Retinal pigment epithelial cell (primary cell): Measurements from ENCODE around the gene FAM43B.

ENCODE experiments used
- DNase-seq: peaks from one replicate; pipeline ENCODE4 v3.0.0-alpha.2; 2010; ENCODE audit warnings: low read depth
- H3K4me3 ChIP-seq: 2 replicates; pipeline ENCODE4 v1.5.1; 2011; ENCODE audit warnings: mild to moderate bottlenecking, low read length, control low read depth, moderate library complexity
- TF ChIP-seq, protein P1 (sequence below): conservative IDR thresholded peaks from 2 replicates; pipeline ENCODE4 v1.5.1; 2011; ENCODE audit warnings: low read depth, low read length, control low read depth, inconsistent platforms

The FAM43B gene

DNA sequence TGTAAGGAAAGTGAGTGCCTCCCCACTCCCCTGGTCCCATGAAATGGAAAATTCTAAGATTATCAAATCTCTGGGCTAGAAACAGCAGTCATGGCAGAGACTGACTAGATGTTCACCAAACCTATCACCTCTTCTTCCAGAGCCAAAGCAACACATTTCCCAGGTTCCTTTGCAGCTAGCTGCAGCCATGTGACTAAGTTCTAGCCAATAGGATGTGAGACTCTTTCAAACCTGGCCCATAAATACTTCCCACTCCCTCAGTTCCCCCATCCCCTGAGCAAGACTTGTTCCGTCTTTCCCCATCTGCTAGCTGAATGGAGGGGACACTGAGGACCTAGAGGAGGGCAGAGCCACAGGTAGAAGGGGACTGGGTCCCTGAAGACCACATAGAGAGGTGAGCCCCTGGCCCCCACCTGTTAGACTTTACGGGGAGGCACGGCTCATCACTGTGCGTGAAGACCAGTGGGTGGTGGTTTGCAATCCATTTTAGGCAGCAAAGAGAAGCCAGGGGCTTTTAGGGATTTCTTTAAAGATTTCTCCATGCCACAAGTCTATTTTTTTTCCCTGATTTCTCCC lies 17.2 kb downstream of the FAM43B start:
- no peak for DNase-seq
- H3K4me3 ChIP-seq, result no peak overlapping the region
- TF ChIP-seq, protein P1, sequence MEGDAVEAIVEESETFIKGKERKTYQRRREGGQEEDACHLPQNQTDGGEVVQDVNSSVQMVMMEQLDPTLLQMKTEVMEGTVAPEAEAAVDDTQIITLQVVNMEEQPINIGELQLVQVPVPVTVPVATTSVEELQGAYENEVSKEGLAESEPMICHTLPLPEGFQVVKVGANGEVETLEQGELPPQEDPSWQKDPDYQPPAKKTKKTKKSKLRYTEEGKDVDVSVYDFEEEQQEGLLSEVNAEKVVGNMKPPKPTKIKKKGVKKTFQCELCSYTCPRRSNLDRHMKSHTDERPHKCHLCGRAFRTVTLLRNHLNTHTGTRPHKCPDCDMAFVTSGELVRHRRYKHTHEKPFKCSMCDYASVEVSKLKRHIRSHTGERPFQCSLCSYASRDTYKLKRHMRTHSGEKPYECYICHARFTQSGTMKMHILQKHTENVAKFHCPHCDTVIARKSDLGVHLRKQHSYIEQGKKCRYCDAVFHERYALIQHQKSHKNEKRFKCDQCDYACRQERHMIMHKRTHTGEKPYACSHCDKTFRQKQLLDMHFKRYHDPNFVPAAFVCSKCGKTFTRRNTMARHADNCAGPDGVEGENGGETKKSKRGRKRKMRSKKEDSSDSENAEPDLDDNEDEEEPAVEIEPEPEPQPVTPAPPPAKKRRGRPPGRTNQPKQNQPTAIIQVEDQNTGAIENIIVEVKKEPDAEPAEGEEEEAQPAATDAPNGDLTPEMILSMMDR, result no peak

DNA sequence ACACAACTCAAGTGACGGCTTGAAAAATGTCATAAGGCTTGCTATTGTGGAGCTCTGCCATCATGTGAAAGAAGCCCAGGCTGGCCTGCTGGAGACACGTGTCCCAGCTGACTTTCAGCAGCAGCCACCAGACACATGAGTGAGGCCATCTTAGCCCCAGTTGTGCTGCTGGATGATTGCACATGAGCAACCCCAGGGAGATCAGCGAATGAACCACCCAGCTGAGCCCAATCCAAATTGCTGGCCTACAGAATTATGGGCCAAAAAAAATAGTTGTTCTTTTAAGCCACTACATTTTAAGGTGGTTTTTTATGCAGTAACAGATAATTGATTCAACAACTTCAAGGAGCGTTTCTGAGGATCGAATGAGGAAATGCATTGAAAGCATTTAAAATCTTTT lies 19.1 kb downstream of the FAM43B start:
- TF ChIP-seq, protein P1, result no peak
- no peak for DNase-seq
- H3K4me3 ChIP-seq, result no peak overlapping the region

DNA sequence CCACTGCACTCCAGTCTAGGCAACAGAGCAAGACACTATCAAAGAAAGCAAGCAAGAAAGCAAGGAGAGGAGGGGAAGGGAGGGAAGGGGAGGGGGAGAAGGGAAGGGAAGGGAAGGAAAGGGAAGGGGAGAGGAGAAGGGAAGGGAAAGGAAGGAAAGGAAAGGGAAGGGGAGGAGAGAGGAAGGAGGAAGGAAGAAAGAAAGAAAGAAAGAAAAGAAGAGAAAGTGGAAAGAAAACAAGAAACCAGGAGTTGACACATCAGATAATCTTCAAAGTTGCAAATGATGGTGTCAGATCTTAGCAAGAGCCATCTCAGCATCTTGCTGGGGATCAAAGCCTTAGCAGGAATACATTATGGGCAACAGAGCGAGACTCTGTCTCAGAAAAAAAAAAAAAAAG lies 21.6 kb downstream of the FAM43B start:
- DNase-seq, result no peak
- TF ChIP-seq, protein P1, result no peak
- no peak overlapping the region for H3K4me3 ChIP-seq

- DNase-seq, result no peak
- TF ChIP-seq, protein P1, result peak; percentile 51
- H3K4me3 ChIP-seq, result no peak overlapping the region
These were observed 22.5 kb downstream of the FAM43B start for GRCh38 chr1:20574686-20575540.

DNA sequence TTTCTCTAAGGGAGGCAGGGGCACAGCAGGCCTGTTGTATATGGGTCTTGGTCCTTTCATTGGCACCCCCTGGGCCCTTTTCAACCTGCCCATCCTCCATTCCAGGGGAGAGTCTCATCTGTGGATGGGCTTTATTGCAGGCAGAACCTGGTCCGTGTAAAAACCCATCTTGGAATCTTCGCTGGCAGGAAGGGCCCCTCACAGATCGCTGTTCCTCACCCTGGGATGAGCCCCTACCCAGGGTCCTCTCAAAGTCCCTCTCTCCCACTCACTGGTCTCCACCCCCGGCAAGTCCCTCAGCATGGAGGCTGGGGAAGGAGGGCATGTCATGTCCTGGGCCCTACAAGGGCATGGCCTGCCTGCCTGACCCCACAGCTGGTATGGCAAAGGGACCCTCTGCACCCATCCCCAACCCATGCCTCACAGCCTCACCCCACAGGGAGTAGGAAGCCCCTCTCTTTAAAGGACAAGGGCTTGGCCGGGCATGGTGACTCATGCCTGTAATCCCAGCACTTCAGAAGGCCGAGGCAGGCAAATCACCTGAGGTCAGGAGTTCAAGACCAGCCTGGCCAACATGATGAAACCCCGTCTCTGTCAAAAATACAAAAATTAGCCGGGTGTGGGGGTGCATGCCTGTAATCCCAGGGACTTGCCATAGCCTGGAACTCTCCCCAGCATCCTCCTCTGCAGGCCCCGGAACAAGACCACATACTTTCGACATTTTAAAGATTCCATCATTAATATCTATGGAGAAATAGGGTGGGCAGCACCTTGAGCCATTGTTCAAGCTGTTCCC lies 23.4 kb downstream of the FAM43B start:
- no peak for DNase-seq
- no peak overlapping the region for H3K4me3 ChIP-seq
- TF ChIP-seq, protein P1, result no peak

DNA sequence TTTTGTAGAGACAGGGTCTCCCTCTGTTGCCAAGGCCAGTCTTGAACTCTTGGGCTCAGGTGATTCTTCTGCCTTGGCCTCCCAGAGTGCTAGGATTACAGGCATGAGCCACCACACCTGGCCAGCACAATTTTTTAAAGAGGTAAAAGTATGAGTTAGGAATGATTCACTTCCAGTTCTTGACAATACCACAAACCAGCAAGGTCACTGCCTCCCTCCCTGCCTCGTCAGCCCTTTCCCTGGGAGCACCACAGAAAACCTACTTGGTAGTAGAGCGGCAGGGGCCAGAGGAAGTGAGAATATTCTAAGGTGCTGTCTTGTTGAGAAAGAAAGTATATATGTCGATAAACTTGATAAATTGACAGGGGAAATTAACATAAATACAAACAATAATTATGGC lies 25.7 kb downstream of the FAM43B start:
- H3K4me3 ChIP-seq, result no peak overlapping the region
- no peak for DNase-seq
- TF ChIP-seq, protein P1, result no peak
